Temporal lobe (tissue), 2 donors: ENCODE data around the gene CST11. TPM values are rescaled to one million over a fixed set of nuclear protein-coding genes. Genes with fewer than 3 reads are reported as not detected.

ENCODE experiments used
- small RNA-seq: library from RNA; depleted of rRNA; stranded (forward); fragments of <200 nt; gene quantifications from one replicate; pipeline ENCODE3, GENCODE V24; 2014; ENCODE audit warnings: low replicate concordance
- total RNA-seq: library from RNA; depleted of rRNA; stranded (reverse); fragments of >200 nt; gene quantifications from one replicate; pipeline ENCODE4 v1.2.3, GENCODE V29; 2014

CST11 gene
- total RNA-seq, 1 donor from 2014 or later: not detected

Small RNA genes within 50 kb of the gene (small RNA-seq; reads per million reads assigned to genes)
- gene RF00019: not detected

Other genes with a start within 250 kb of the CST11 start
- gene NXT1, start 102.1 kb downstream of the CST11 start, total RNA-seq: 10.1 TPM
- gene GZF1, start 90.7 kb downstream of the CST11 start, total RNA-seq: 20.7 TPM
- 63.7 TPM for gene NAPB, start 31.4 kb downstream of the CST11 start, total RNA-seq
- gene CSTL1, start 13.2 kb downstream of the CST11 start, total RNA-seq: not detected
- gene CST8, start 38.2 kb upstream of the CST11 start, total RNA-seq: not detected
- gene CST9L, start 115.6 kb upstream of the CST11 start, total RNA-seq: not detected
- gene CST9, start 153.0 kb upstream of the CST11 start, total RNA-seq: not detected
- 87.5 TPM for gene CST3, start 185.1 kb upstream of the CST11 start, total RNA-seq
- gene CST4, start 236.2 kb upstream of the CST11 start, total RNA-seq: not detected